ENCODE data around the gene KIFAP3. TPM values are rescaled to one million over a fixed set of nuclear protein-coding genes. Genes with fewer than 3 reads are reported as not detected.
"Not testable (repeated sequence)": the region's sequence is repeated elsewhere in the genome, so short reads cannot be mapped to it uniquely, and the experiment has no call there.

Gene KIFAP3
- total RNA-seq, 2 experiments from 2014 or later: 14.0 to 14.7 TPM

DNA sequence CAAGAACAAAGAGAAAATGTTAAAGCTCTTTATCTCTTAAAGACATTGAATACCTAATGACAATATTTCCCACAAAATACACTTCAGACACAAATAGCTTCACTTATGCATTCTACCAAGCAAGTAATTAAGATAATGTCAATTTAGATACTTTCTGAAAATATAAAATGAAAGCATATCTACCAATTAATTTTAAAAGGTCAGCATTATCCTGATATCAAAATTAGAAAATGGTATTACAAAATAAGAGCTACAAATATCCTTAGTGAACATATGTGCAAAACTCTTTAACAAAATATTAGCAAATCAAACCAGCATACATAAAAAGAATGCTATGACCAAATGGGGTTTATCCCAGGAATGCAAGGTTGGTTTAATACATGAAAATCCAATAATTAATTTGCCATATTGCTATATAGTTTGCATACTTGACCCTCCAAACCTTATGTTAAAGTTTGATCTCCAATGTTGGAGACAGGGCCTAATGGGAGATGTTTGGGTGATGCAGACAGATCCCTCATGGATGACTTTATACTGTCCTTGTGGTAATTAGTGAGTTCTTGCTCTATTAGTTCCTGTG lies 4.2 kb upstream of the KIFAP3 start:
- ChIA-PET POLR2A (no interaction called here), CTCF (no interaction called here)
- no peak for DNase-seq
- peaks cover 6% of the 10 kb centered on the region for H3K9me3 Mint-ChIP-seq
- H3K27ac Mint-ChIP-seq: no peak overlapping the region
- H3K4me3 Mint-ChIP-seq: no peak overlapping the region
- peaks cover 12% of the 10 kb centered on the region for H3K4me1 Mint-ChIP-seq (ENCODE audit: low read depth)
- intact Hi-C loops (cut with micrococcal nuclease): loop anchor here (10.0 kb wide), 2 partner anchors 184 to 456 kb away; partner anchors contain the start of genes GORAB and SCYL3
- peaks cover 2% of the 10 kb centered on the region for H3K27me3 Mint-ChIP-seq
- ATAC-seq: no peak
- peaks cover 1% of the 10 kb centered on the region for H3K36me3 Mint-ChIP-seq (ENCODE audit: low read depth)
- TF ChIP-seq, protein P1, sequence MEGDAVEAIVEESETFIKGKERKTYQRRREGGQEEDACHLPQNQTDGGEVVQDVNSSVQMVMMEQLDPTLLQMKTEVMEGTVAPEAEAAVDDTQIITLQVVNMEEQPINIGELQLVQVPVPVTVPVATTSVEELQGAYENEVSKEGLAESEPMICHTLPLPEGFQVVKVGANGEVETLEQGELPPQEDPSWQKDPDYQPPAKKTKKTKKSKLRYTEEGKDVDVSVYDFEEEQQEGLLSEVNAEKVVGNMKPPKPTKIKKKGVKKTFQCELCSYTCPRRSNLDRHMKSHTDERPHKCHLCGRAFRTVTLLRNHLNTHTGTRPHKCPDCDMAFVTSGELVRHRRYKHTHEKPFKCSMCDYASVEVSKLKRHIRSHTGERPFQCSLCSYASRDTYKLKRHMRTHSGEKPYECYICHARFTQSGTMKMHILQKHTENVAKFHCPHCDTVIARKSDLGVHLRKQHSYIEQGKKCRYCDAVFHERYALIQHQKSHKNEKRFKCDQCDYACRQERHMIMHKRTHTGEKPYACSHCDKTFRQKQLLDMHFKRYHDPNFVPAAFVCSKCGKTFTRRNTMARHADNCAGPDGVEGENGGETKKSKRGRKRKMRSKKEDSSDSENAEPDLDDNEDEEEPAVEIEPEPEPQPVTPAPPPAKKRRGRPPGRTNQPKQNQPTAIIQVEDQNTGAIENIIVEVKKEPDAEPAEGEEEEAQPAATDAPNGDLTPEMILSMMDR (IDR thresholded peaks at IDR 0.05): no peak

DNA sequence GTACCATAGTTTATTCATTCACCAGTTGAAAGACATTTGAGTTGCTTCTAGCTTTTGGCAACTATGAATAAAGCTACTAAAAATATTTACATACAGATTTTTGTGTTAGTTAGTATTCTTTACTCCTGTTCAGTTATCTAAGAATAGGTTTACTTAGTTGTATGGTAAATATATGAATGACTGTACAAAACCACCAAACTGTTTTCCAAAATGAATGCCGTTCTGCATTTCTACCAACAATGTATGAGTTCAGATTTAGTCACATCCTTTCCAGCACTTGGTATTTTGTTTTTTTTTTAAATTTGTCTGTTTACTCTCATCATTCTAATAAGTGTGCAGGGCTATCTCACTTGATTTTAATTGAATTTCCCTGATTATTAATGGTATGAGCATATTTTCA lies 3.4 kb upstream of the KIFAP3 start:
- no peak overlapping the region for H3K4me3 Mint-ChIP-seq
- intact Hi-C loops (cut with micrococcal nuclease): loop anchor here (10.0 kb wide), 2 partner anchors 183 to 457 kb away; partner anchors contain the start of genes GORAB and SCYL3
- H3K27ac Mint-ChIP-seq: no peak overlapping the region
- no peak for DNase-seq
- ChIA-PET POLR2A (no interaction called here), CTCF (no interaction called here)
- peaks cover 1% of the 10 kb centered on the region for H3K36me3 Mint-ChIP-seq (ENCODE audit: low read depth)
- H3K4me1 Mint-ChIP-seq (ENCODE audit: low read depth): peaks cover 17% of the 10 kb centered on the region
- H3K9me3 Mint-ChIP-seq: peaks cover 6% of the 10 kb centered on the region
- TF ChIP-seq, protein P1 (IDR thresholded peaks at IDR 0.05): no peak
- ATAC-seq: no peak
- H3K27me3 Mint-ChIP-seq: peaks cover 2% of the 10 kb centered on the region

DNA sequence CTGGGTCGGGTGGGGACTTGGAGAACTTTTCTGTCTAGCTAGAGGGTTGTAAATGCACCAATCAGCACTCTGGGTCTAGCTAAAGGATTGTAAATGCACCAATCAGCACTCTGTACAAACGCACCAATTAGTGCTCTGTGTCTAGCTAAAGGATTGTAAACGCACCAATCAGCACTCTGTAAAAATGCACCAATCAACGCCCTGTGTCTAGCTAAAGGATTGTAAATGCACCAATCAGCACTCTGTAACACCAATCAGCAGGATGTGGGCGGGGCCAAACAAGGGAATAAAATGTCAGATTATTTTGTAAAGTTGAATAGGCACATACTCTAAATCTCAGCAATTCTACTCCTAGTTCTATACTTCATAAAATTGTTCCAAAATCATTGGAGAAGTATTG lies 2.5 kb upstream of the KIFAP3 start:
- CTCF ChIA-PET: interaction anchor here (1.1 kb wide), 1 partner anchor 9 kb away, joined by 4 read pairs; no protein-coding TSS in a partner anchor
- H3K9me3 Mint-ChIP-seq: not testable (repeated sequence)

DNA sequence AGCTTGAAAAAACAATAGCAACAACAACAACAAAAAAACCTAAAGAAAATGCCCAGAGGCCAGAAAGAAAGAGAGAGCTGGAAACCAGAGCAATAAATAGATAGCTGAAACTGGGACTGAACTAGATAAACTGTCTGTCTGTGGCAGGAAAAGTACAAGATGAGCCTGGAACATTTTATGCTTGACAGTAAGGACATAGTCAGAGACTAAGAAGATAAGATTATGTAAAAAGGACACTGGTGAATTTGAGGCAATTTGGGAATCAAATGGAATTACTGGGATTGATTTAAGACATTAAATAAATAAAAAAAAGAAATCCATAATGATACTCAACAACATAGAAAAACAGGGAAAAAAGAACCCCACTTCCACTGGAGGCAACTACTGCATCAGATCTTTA lies 1.7 kb upstream of the KIFAP3 start:
- ATAC-seq (no peak), DNase-seq (no peak)
- Mint-ChIP-seq H3K4me1 (ENCODE audit: low read depth) (peaks cover 30% of the 10 kb centered on the region), H3K27ac (no peak overlapping the region), H3K4me3 (no peak overlapping the region), H3K27me3 (no peaks in the 10 kb centered on the region), H3K36me3 (ENCODE audit: low read depth) (peaks cover 5% of the 10 kb centered on the region), H3K9me3 (peaks cover 6% of the 10 kb centered on the region)
- ChIA-PET CTCF (interaction anchor here (1.0 to 2.5 kb wide), 4 partner anchors 18 to 190 kb away, joined by 3 to 7 read pairs (median 4); partner anchors contain the start of gene SCYL3), POLR2A (interaction anchor here (1.0 kb wide), 1 partner anchor 456 kb away, joined by 3 read pairs; the partner anchor contains the start of gene GORAB)
- intact Hi-C loops (cut with micrococcal nuclease): loop anchor here (10.0 kb wide), 2 partner anchors 181 to 459 kb away; partner anchors contain the start of genes GORAB and SCYL3
- TF ChIP-seq, protein P1 (IDR thresholded peaks at IDR 0.05): no peak

More for the DNA sequence above, 2.5 kb upstream of the KIFAP3 start:
- H3K4me3 Mint-ChIP-seq; H3K27me3 Mint-ChIP-seq; POLR2A ChIA-PET; ATAC-seq; H3K27ac Mint-ChIP-seq; H3K36me3 Mint-ChIP-seq (ENCODE audit: low read depth): not testable (repeated sequence)
- H3K4me1 Mint-ChIP-seq (ENCODE audit: low read depth): peaks cover 24% of the 10 kb centered on the region
- intact Hi-C loops (cut with micrococcal nuclease): loop anchor here (10.0 kb wide), 2 partner anchors 182 to 458 kb away; partner anchors contain the start of genes GORAB and SCYL3
- DNase-seq: peak; percentile 23

DNA sequence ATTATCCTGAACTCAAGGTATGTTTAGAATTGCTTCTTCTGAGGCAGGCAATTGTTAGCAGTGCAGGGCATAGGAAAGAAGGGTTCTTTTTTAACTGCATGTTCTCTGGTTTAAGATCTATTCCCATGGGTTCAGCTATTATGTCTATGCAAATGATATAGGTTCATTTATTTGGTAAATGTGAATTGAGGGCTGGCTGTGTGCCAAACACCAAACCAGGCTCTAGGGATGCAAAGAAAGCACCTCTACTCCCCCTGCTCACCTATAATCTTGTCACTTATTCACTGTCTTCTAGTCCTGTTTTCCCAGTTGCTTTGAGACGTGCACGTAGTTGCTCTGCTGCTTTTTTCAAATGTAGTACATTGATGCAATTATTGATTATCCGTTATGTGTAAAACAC lies 691 bp upstream of the KIFAP3 start:
- POLR2A ChIA-PET: no interaction called here
- DNase-seq: peak; percentile 27

More for the DNA sequence above, 691 bp upstream of the KIFAP3 start:
- Mint-ChIP-seq H3K4me3 (peak overlapping the region; percentile 100), H3K4me1 (ENCODE audit: low read depth) (peaks cover 40% of the 10 kb centered on the region), H3K36me3 (ENCODE audit: low read depth) (peaks cover 12% of the 10 kb centered on the region), H3K27me3 (no peaks in the 10 kb centered on the region), H3K27ac (peak overlapping the region; percentile 93), H3K9me3 (peaks cover 6% of the 10 kb centered on the region)
- CTCF ChIA-PET: interaction anchor here (0.9 to 2.5 kb wide), 6 partner anchors 19 to 189 kb away, joined by 3 to 7 read pairs (median 4); partner anchors contain the start of gene SCYL3
- no peak for ATAC-seq
- intact Hi-C loops (cut with micrococcal nuclease): loop anchor here (10.0 kb wide), 2 partner anchors 180 to 460 kb away; partner anchors contain the start of genes GORAB and SCYL3
- TF ChIP-seq, protein P1 (IDR thresholded peaks at IDR 0.05): no peak
